ENCODE measurements around the gene NACAD. TPM values are rescaled to one million over a fixed set of nuclear protein-coding genes. Genes with fewer than 3 reads are reported as not detected.

The NACAD gene
- total RNA-seq, 6 experiments from 2014 or later, result 0.09 to 0.42 (median 0.12) TPM; not detected in 1

DNA sequence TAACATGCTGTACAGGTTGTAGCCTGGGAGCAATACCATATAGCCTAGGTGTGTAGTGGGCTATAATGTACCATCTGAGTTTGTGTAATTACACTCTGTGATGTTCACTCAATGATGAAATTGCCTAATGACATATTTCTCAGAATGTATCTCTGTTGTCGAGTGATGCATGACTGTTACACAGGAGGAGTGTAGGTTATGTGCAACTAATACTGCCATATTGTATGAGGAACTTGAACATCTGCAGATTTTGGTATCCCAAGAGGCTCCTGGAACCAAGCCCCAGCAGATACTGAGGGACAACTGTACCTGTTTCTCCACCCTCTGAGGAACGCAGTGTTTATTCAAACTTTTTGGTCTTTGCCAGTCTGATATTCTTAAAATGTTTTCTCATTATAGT lies 38.6 kb downstream of the NACAD start:
- TF ChIP-seq POLR2A (IDR thresholded peaks at IDR 0.05) (no peak), CTCF (IDR thresholded peaks at IDR 0.05) (no peak)
- H3K9me3 ChIP-seq, result no peaks in the 10 kb centered on the region
- ATAC-seq, result no peak
- no peak for DNase-seq
- H3K27me3 ChIP-seq, result no peaks in the 10 kb centered on the region
- H3K27ac ChIP-seq, result no peak overlapping the region
- intact Hi-C loops (cut with DNase I), result no loop called here
- no peak overlapping the region for H3K4me3 ChIP-seq
- H3K4me1 ChIP-seq, result no peaks in the 10 kb centered on the region
- H3K36me3 ChIP-seq, result peaks cover 0 to 10% (median 0%) of the 10 kb centered on the region in 4 donors
- WGBS (ENCODE audit: insufficient coverage, low coverage, low lambda C conversion rate, missing lambda C conversion rate), result 58% methylated on average over 2 of the region's 2 CpGs

GRCh38 chr7:45048748-45049147 lies 40.0 kb downstream of the NACAD start:
- Histone ChIP-seq H3K27me3 (no peaks in the 10 kb centered on the region), H3K4me3 (no peak overlapping the region), H3K4me1 (no peaks in the 10 kb centered on the region), H3K9me3 (no peaks in the 10 kb centered on the region), H3K27ac (no peak overlapping the region), H3K36me3 (peaks cover 0 to 10% (median 0%) of the 10 kb centered on the region in 4 donors)
- no peak for DNase-seq
- intact Hi-C loops (cut with DNase I), result no loop called here
- ATAC-seq, result no peak
- WGBS (ENCODE audit: insufficient coverage, low coverage, low lambda C conversion rate, missing lambda C conversion rate), result 100% methylated on average over 1 of the region's 1 CpG
- TF ChIP-seq POLR2A (IDR thresholded peaks at IDR 0.05), result no peak
- TF ChIP-seq CTCF (IDR thresholded peaks at IDR 0.05), result no peak

GRCh38 chr7:45044338-45044737 lies 44.4 kb downstream of the NACAD start:
- no peak overlapping the region for H3K4me3 ChIP-seq
- H3K9me3 ChIP-seq, result no peaks in the 10 kb centered on the region
- H3K36me3 ChIP-seq, result peaks cover 0 to 27% (median 11%) of the 10 kb centered on the region in 4 donors
- no peak for ATAC-seq
- H3K27ac ChIP-seq, result no peak overlapping the region
- DNase-seq, result no peak
- TF ChIP-seq POLR2A (IDR thresholded peaks at IDR 0.05) (no peak), CTCF (IDR thresholded peaks at IDR 0.05) (no peak)
- intact Hi-C loops (cut with DNase I), result no loop called here
- WGBS (ENCODE audit: insufficient coverage, low coverage, low lambda C conversion rate, missing lambda C conversion rate), result 78% methylated on average over 5 of the region's 5 CpGs
- H3K27me3 ChIP-seq, result no peaks in the 10 kb centered on the region
- no peaks in the 10 kb centered on the region for H3K4me1 ChIP-seq

GRCh38 chr7:45039106-45039505 lies 49.7 kb downstream of the NACAD start:
- peaks cover 0 to 34% (median 14%) of the 10 kb centered on the region in 4 donors for H3K36me3 ChIP-seq
- H3K27me3 ChIP-seq, result no peaks in the 10 kb centered on the region
- peaks cover 0 to 16% (median 7%) of the 10 kb centered on the region in 4 donors for H3K4me1 ChIP-seq
- ATAC-seq (no peak), DNase-seq (no peak)
- 57% methylated on average over 5 of the region's 5 CpGs for WGBS (ENCODE audit: insufficient coverage, low coverage, low lambda C conversion rate, missing lambda C conversion rate)
- no peaks in the 10 kb centered on the region for H3K9me3 ChIP-seq
- H3K27ac ChIP-seq, result no peak overlapping the region
- H3K4me3 ChIP-seq, result no peak overlapping the region
- TF ChIP-seq CTCF (IDR thresholded peaks at IDR 0.05) (no peak), POLR2A (IDR thresholded peaks at IDR 0.05) (no peak)
- intact Hi-C loops (cut with DNase I), result no loop called here

- TF ChIP-seq POLR2A (IDR thresholded peaks at IDR 0.05), result no peak
- no peak for TF ChIP-seq CTCF (IDR thresholded peaks at IDR 0.05)
- Histone ChIP-seq H3K4me1 (peaks cover 0 to 28% (median 11%) of the 10 kb centered on the region in 4 donors), H3K27me3 (no peaks in the 10 kb centered on the region), H3K9me3 (no peaks in the 10 kb centered on the region), H3K36me3 (peaks cover 0 to 34% (median 14%) of the 10 kb centered on the region in 4 donors), H3K27ac (no peak overlapping the region), H3K4me3 (no peak overlapping the region)
- ATAC-seq (no peak), DNase-seq (no peak)
- intact Hi-C loops (cut with DNase I), result no loop called here
- WGBS (ENCODE audit: insufficient coverage, low coverage, low lambda C conversion rate, missing lambda C conversion rate), result 100% methylated on average over 2 of the region's 5 CpGs
These were observed 50.9 kb downstream of the NACAD start for GRCh38 chr7:45037876-45038275.

Measured in right lobe of liver (tissue), 6 donors.